Neuronal stem cell (in vitro differentiated cells): Measurements from ENCODE around the gene CIART.

Experiments
- DNase-seq: peaks from one replicate; pipeline ENCODE4 v3.0.0-alpha.2; 2013; ENCODE audit warnings: low spot score
- H2AFZ ChIP-seq: one replicate; pipeline ENCODE4 v1.6.1; 2013; ENCODE audit warnings: mild to moderate bottlenecking, low read length, inconsistent platforms
- H2AK5ac ChIP-seq: 2 replicates; pipeline ENCODE4 v1.6.1; 2013; ENCODE audit warnings: low read depth, mild to moderate bottlenecking, inconsistent platforms, low read length, moderate library complexity, mixed read lengths
- H2BK120ac ChIP-seq: 2 replicates; pipeline ENCODE4 v1.6.1; 2013; ENCODE audit warnings: low read depth, mild to moderate bottlenecking, inconsistent platforms, low read length, moderate library complexity, mixed read lengths
- H2BK12ac ChIP-seq: one replicate; pipeline ENCODE4 v1.6.1; 2013; ENCODE audit warnings: low read length, inconsistent platforms
- H2BK15ac ChIP-seq: 2 replicates; pipeline ENCODE4 v1.6.1; 2013; ENCODE audit warnings: mild to moderate bottlenecking, low read length, inconsistent platforms, mixed read lengths
- H2BK5ac ChIP-seq: one replicate; pipeline ENCODE4 v1.6.1; 2013; ENCODE audit warnings: inconsistent platforms, mild to moderate bottlenecking, low read length, moderate library complexity
- H3K14ac ChIP-seq: one replicate; pipeline ENCODE4 v1.6.1; 2013; ENCODE audit warnings: low read length, inconsistent platforms
- H3K18ac ChIP-seq: 2 replicates; pipeline ENCODE4 v1.6.1; 2013; ENCODE audit warnings: low read length, inconsistent platforms
- H3K23ac ChIP-seq: 2 replicates; pipeline ENCODE4 v1.6.1; 2013; ENCODE audit warnings: low read depth, mild to moderate bottlenecking, mixed read lengths, low read length, inconsistent platforms; ENCODE audit not compliant: poor library complexity
- H3K27ac ChIP-seq: replicated peaks from 3 replicates; pipeline ENCODE4 v1.5.1; 2013; ENCODE audit warnings: low read length, inconsistent platforms
- H3K27me3 ChIP-seq, 3 experiments: 2 replicates each; pipeline ENCODE4 v1.6.1; 2013; ENCODE audit warnings: low read length in 3 of 3, mild to moderate bottlenecking in 2 of 3, inconsistent platforms in 1 of 3, low read depth in 1 of 3, mixed read lengths in 1 of 3, moderate library complexity in 1 of 3; ENCODE audit not compliant: control insufficient read depth in 3 of 3, insufficient read depth in 3 of 3
- H3K36me3 ChIP-seq, 2 donors: replicated peaks in 1 of 2; 2 replicates each; pipeline ENCODE4 v1.6.1; 2013; ENCODE audit warnings: low read length in 2 of 2; ENCODE audit not compliant: control insufficient read depth in 2 of 2, insufficient read depth in 2 of 2
- H3K4ac ChIP-seq: 2 replicates; pipeline ENCODE4 v1.6.1; 2013; ENCODE audit warnings: inconsistent platforms, mild to moderate bottlenecking, low read length, moderate library complexity
- H3K4me1 ChIP-seq, 2 donors: 1 replicate in 1 of 2; 2 replicates in 1 of 2; pipeline ENCODE4 v1.6.1; 2013; ENCODE audit warnings: low read length in 2 of 2, low read depth in 1 of 2; ENCODE audit not compliant: control insufficient read depth in 2 of 2, insufficient read depth in 1 of 2
- H3K4me2 ChIP-seq: one replicate; pipeline ENCODE4 v1.6.1; 2013; ENCODE audit warnings: mild to moderate bottlenecking, low read length, inconsistent platforms; ENCODE audit not compliant: insufficient read depth, poor library complexity, severe bottlenecking
- H3K4me3 ChIP-seq, 2 donors: 2 replicates each; pipeline ENCODE4 v1.5.1; 2013; ENCODE audit warnings: low read length in 2 of 2, mild to moderate bottlenecking in 2 of 2, inconsistent platforms in 1 of 2, moderate library complexity in 1 of 2
- H3K79me1 ChIP-seq: one replicate; pipeline ENCODE4 v1.6.1; 2013; ENCODE audit warnings: low read depth, mild to moderate bottlenecking, inconsistent platforms, low read length, moderate library complexity
- H3K9ac ChIP-seq: one replicate; pipeline ENCODE4 v1.6.1; 2013; ENCODE audit warnings: mild to moderate bottlenecking, low read depth, low read length, inconsistent platforms; ENCODE audit not compliant: poor library complexity
- H3K9me3 ChIP-seq, 2 donors: replicated peaks in 1 of 2; 2 replicates each; pipeline versions ENCODE3 to v1.6.1; 2013; ENCODE audit warnings: low read length in 2 of 2, mild to moderate bottlenecking in 2 of 2, inconsistent platforms in 1 of 2, low read depth in 1 of 2, mixed read lengths in 1 of 2, moderate library complexity in 1 of 2; ENCODE audit not compliant: control insufficient read depth in 2 of 2, insufficient read depth in 1 of 2
- H4K8ac ChIP-seq: one replicate; pipeline ENCODE4 v1.6.1; 2013; ENCODE audit warnings: low read depth, mild to moderate bottlenecking, inconsistent platforms, low read length, moderate library complexity
- H4K91ac ChIP-seq: one replicate; pipeline ENCODE4 v1.6.1; 2013; ENCODE audit warnings: low read length, low read depth, mild to moderate bottlenecking, inconsistent platforms; ENCODE audit not compliant: poor library complexity
- WGBS, 2 donors: extraction: QIAGEN DNeasy Blood & Tissue Kit; methylation state at CpG; one replicate each; pipeline ENCODE4 v1.1.7; 2013; ENCODE audit warnings: missing lambda C conversion rate in 2 of 2, mixed read lengths in 1 of 2; ENCODE audit not compliant: insufficient read length in 2 of 2, insufficient replicate concordance in 1 of 2; ENCODE audit errors: extremely low coverage in 2 of 2; 5-methylcytosine and 5-hydroxymethylcytosine counted together

The CIART gene

GRCh38 chr1:150320667-150320978 is 38.3 kb downstream of the CIART start:
- Histone ChIP-seq H2BK15ac (no peak overlapping the region), H3K14ac (no peak overlapping the region), H3K27ac (no peak overlapping the region), H2AFZ (peak overlapping the region; percentile 85), H2BK12ac (no peak overlapping the region), H3K18ac (no peak overlapping the region), H3K36me3 (peaks cover 6 to 30% of the 10 kb centered on the region in 2 donors), H3K4me2 (peak overlapping the region; percentile 11), H3K23ac (no peak overlapping the region), H3K4me3 (peak overlapping the region in 1 of 2 donors; percentile 73), H3K9ac (no peak overlapping the region), H3K4ac (no peak overlapping the region), H3K4me1 (peaks cover 2 to 3% of the 10 kb centered on the region in 2 donors), H3K9me3 (peaks cover 0 to 3% of the 10 kb centered on the region in 2 donors), H3K27me3 (no peaks in the 10 kb centered on the region), H2AK5ac (no peak overlapping the region), H2BK5ac (no peak overlapping the region), H3K79me1 (peaks cover 4% of the 10 kb centered on the region), H4K8ac (no peak overlapping the region), H2BK120ac (no peak overlapping the region), H4K91ac (no peak overlapping the region)
- WGBS, 2 donors: no CpG with 5 or more reads among the region's 8 CpGs
- no peak for DNase-seq

- peak; percentile 6 for DNase-seq
- H2AFZ ChIP-seq: peak overlapping the region; percentile 85
- WGBS, 2 donors: no CpG with 5 or more reads among the region's 9 CpGs
These were observed 39.4 kb downstream of the CIART start for GRCh38 chr1:150321826-150322166.

GRCh38 chr1:150322310-150322709 is 40.0 kb downstream of the CIART start:
- H2BK5ac ChIP-seq: no peak overlapping the region
- H3K9me3 ChIP-seq: peaks cover 0 to 3% of the 10 kb centered on the region in 2 donors
- no peak overlapping the region for H3K9ac ChIP-seq
- no peak overlapping the region for H3K4ac ChIP-seq
- H4K8ac ChIP-seq: no peak overlapping the region
- H2BK15ac ChIP-seq: no peak overlapping the region
- H2BK12ac ChIP-seq: no peak overlapping the region
- H3K27ac ChIP-seq: no peak overlapping the region
- H3K14ac ChIP-seq: no peak overlapping the region
- no peak overlapping the region for H2AFZ ChIP-seq
- no peak overlapping the region for H2BK120ac ChIP-seq
- H3K4me2 ChIP-seq: no peak overlapping the region
- peaks cover 4% of the 10 kb centered on the region for H3K79me1 ChIP-seq
- H4K91ac ChIP-seq: no peak overlapping the region
- H2AK5ac ChIP-seq: no peak overlapping the region
- peaks cover 15 to 47% of the 10 kb centered on the region in 2 donors for H3K36me3 ChIP-seq
- peaks cover 2 to 3% of the 10 kb centered on the region in 2 donors for H3K4me1 ChIP-seq
- DNase-seq: no peak
- H3K18ac ChIP-seq: no peak overlapping the region
- WGBS, 2 donors: no CpG with 5 or more reads among the region's 3 CpGs
- no peaks in the 10 kb centered on the region for H3K27me3 ChIP-seq
- H3K23ac ChIP-seq: no peak overlapping the region
- peak overlapping the region in 1 of 2 donors; percentile 73 for H3K4me3 ChIP-seq

More at GRCh38 chr1:150321826-150322166, 39.4 kb downstream of the CIART start:
- peak overlapping the region; percentile 75 for H3K4me2 ChIP-seq
- peaks cover 4% of the 10 kb centered on the region for H3K79me1 ChIP-seq
- peak overlapping the region; percentile 30 for H4K91ac ChIP-seq
- H3K4me1 ChIP-seq: peaks cover 2 to 3% of the 10 kb centered on the region in 2 donors
- no peak overlapping the region for H2BK12ac ChIP-seq
- H3K23ac ChIP-seq: peak overlapping the region; percentile 89
- peak overlapping the region; percentile 73 to 88 for H3K4me3 ChIP-seq
- H3K9me3 ChIP-seq: peaks cover 0 to 3% of the 10 kb centered on the region in 2 donors
- no peak overlapping the region for H2AK5ac ChIP-seq
- H3K36me3 ChIP-seq: peaks cover 13 to 42% of the 10 kb centered on the region in 2 donors
- H2BK120ac ChIP-seq: no peak overlapping the region
- H2BK15ac ChIP-seq: no peak overlapping the region
- peak overlapping the region; percentile 96 for H3K18ac ChIP-seq
- H3K27me3 ChIP-seq: no peaks in the 10 kb centered on the region
- H3K4ac ChIP-seq: no peak overlapping the region
- H4K8ac ChIP-seq: no peak overlapping the region
- H3K27ac ChIP-seq: peak overlapping the region; percentile 69
- H2BK5ac ChIP-seq: peak overlapping the region; percentile 90
- H3K9ac ChIP-seq: peak overlapping the region; percentile 94
- no peak overlapping the region for H3K14ac ChIP-seq

- H2BK120ac ChIP-seq: no peak overlapping the region
- no peak overlapping the region for H3K18ac ChIP-seq
- no peak for DNase-seq
- H3K27ac ChIP-seq: no peak overlapping the region
- H3K9ac ChIP-seq: no peak overlapping the region
- no CpG with 5 or more reads among the region's 7 CpGs for WGBS, 2 donors
- H3K27me3 ChIP-seq: no peaks in the 10 kb centered on the region
- H2BK15ac ChIP-seq: no peak overlapping the region
- H3K4ac ChIP-seq: no peak overlapping the region
- H3K36me3 ChIP-seq: peaks cover 34 to 95% of the 10 kb centered on the region in 2 donors
- no peaks in the 10 kb centered on the region for H3K9me3 ChIP-seq
- H3K4me3 ChIP-seq: peak overlapping the region in 1 of 2 donors; percentile 51
- H3K23ac ChIP-seq: no peak overlapping the region
- no peak overlapping the region for H4K8ac ChIP-seq
- no peak overlapping the region for H3K14ac ChIP-seq
- H4K91ac ChIP-seq: no peak overlapping the region
- H2AK5ac ChIP-seq: no peak overlapping the region
- no peaks in the 10 kb centered on the region for H3K79me1 ChIP-seq
- no peak overlapping the region for H3K4me2 ChIP-seq
- no peaks in the 10 kb centered on the region for H3K4me1 ChIP-seq
- no peak overlapping the region for H2BK5ac ChIP-seq
- H2BK12ac ChIP-seq: no peak overlapping the region
- no peak overlapping the region for H2AFZ ChIP-seq
These were observed 50.4 kb downstream of the CIART start for GRCh38 chr1:150332651-150333290.
